ENCODE data around the gene HDAC9.

DNA sequence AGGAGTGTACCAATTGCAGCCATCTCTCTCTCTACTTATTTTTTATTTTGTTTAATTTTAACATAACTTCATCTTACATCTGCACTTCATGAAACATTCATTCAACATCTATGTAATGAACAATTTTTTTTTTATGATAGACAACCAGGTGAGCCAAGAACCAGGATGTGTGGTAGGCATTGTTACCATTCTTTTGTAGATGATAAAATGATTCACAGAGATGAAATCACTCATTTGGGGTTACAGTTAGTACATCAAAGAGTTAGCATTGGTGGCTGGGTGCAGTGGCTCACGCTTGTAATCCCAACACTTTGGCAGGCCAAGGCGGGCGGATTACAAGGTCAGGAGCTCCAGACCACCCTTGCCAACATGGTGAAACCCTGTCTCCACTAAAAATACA lies 127.8 kb downstream of the HDAC9 start:
- TF ChIP-seq, protein P1, sequence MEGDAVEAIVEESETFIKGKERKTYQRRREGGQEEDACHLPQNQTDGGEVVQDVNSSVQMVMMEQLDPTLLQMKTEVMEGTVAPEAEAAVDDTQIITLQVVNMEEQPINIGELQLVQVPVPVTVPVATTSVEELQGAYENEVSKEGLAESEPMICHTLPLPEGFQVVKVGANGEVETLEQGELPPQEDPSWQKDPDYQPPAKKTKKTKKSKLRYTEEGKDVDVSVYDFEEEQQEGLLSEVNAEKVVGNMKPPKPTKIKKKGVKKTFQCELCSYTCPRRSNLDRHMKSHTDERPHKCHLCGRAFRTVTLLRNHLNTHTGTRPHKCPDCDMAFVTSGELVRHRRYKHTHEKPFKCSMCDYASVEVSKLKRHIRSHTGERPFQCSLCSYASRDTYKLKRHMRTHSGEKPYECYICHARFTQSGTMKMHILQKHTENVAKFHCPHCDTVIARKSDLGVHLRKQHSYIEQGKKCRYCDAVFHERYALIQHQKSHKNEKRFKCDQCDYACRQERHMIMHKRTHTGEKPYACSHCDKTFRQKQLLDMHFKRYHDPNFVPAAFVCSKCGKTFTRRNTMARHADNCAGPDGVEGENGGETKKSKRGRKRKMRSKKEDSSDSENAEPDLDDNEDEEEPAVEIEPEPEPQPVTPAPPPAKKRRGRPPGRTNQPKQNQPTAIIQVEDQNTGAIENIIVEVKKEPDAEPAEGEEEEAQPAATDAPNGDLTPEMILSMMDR (conservative IDR thresholded peaks at IDR 0.05; ENCODE audit: low read depth, low read length), result no peak
- no peak for TF ChIP-seq EZH2 (IDR thresholded peaks at IDR 0.05; ENCODE audit: borderline replicate concordance, low read depth, low read length, poor library complexity, severe bottlenecking)
